ENCODE measurements around the gene BSPRY. TPM values are rescaled to one million over a fixed set of nuclear protein-coding genes. Genes with fewer than 3 reads are reported as not detected.

The BSPRY gene
- total RNA-seq, 1 donor = not detected

GRCh38 chr9:113349066-113349444, 286 bp upstream of the BSPRY start:
- no peak for TF ChIP-seq CTCF (IDR thresholded peaks at IDR 0.05; ENCODE audit: insufficient read depth, low read length)
- no peak overlapping the region for H3K4me3 ChIP-seq (ENCODE audit: low read depth, low read length)
- DNase-seq (ENCODE audit: low read depth) = no peak

GRCh38 chr9:113350107-113350661, 843 bp downstream of the BSPRY start:
- no peak for DNase-seq (ENCODE audit: low read depth)
- no peak overlapping the region for H3K4me3 ChIP-seq (ENCODE audit: low read depth, low read length)
- TF ChIP-seq CTCF (IDR thresholded peaks at IDR 0.05; ENCODE audit: insufficient read depth, low read length) = no peak

DNA sequence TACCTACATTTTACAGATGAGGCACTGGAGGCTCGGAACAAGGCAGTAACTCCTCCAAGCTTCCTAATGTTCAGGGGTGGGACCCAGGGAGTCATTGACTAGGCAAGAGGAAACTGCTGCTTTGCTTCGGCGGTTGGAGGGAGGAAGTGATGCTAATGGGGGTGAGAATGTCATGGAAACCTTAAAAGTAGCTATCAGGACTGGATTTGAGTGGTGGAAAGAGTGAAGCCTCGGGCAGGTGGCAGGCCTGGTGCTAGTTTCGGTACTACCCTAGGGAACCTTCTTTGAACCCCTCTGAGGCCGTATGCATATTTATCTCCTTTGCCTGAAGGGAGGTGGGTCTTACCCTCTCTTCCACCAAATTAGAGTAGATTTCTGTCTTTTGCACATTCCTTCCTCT, 1.6 kb downstream of the BSPRY start:
- H3K4me3 ChIP-seq (ENCODE audit: low read depth, low read length) = no peak overlapping the region
- no peak for TF ChIP-seq CTCF (IDR thresholded peaks at IDR 0.05; ENCODE audit: insufficient read depth, low read length)
- no peak for DNase-seq (ENCODE audit: low read depth)

- TF ChIP-seq CTCF (IDR thresholded peaks at IDR 0.05; ENCODE audit: insufficient read depth, low read length) = no peak
- no peak overlapping the region for H3K4me3 ChIP-seq (ENCODE audit: low read depth, low read length)
- no peak for DNase-seq (ENCODE audit: low read depth)
Observed at GRCh38 chr9:113352006-113352405, 2.7 kb downstream of the BSPRY start.

GRCh38 chr9:113352411-113352810, 3.1 kb downstream of the BSPRY start:
- no peak overlapping the region for H3K4me3 ChIP-seq (ENCODE audit: low read depth, low read length)
- no peak for DNase-seq (ENCODE audit: low read depth)
- no peak for TF ChIP-seq CTCF (IDR thresholded peaks at IDR 0.05; ENCODE audit: insufficient read depth, low read length)

DNA sequence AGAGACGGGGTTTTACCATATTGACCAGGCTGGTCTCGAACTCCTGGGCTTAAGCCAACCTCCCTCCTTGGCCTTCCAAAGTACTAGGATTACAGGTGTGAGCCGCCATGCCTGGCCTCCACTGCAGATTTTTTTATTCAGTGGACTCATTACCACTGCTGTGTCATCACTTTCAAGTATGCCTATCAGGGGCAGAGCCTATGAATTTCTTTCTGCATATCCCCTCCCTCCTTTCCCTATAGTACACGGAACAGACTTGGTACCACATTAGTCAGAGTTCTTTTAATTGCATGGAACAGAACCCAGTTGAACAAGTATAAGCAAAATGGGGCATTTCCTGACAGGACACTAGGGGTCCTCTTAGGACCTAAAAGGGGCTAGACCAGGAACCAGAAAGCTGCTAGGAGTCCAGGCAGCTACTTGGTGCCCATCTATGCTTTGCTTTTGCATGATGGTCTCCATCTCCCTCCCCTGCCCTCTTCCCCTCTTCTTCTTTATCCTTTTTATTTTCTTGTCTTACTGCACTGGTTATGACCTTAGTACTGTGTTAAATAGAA, 5.8 kb downstream of the BSPRY start:
- DNase-seq (ENCODE audit: low read depth) = peak; percentile 38
- peak; percentile 24 for TF ChIP-seq CTCF (IDR thresholded peaks at IDR 0.05; ENCODE audit: insufficient read depth, low read length)
- no peak overlapping the region for H3K4me3 ChIP-seq (ENCODE audit: low read depth, low read length)
